ENCODE measurements around the gene PER3. TPM values are rescaled to one million over a fixed set of nuclear protein-coding genes. Genes with fewer than 3 reads are reported as not detected.

Gene PER3
- total and polyA plus RNA-seq, 2 of the 4 experiments (the other 2 are of a cell fraction): 3.4 to 4.2 TPM

DNA sequence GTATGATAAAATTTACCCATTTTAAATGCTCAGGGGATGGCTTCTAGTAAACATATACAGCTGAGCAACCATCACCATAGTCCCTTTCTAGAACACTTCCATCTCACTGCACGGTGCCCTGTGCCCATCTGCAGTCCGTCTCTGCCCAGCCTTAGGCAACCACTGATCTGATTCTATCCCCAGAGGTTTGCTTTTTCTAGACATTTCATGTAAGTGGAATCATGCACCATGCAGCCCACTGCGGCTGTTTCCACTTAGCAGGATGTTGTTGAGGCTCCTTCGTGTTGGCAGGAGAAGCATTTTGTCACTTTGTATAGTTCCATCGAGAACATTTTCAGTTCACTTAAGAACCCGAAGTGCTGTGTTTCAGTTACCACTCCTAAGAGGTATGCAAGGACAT lies 40.7 kb upstream of the PER3 start:
- Histone ChIP-seq H2BK15ac (ENCODE audit: low read depth, low read length) (no peak overlapping the region), H3K27ac (ENCODE audit: insufficient read depth, low read length) (no peak overlapping the region), H3K4me2 (ENCODE audit: low read depth, low read length) (no peak overlapping the region), H3K9ac (ENCODE audit: low read depth, low read length) (no peak overlapping the region), H2BK5ac (ENCODE audit: low read depth, low read length, poor library complexity, severe bottlenecking) (no peak overlapping the region), H3K14ac (replicated peaks; ENCODE audit: low read depth, low read length) (no peak overlapping the region), H3K79me1 (ENCODE audit: low read depth in 1 of 2, low read length in 2 of 2) (no peaks in the 10 kb centered on the region), H3K4me3 (ENCODE audit: insufficient read depth, low read depth, low read length) (no peak overlapping the region), H3K9me3 (ENCODE audit: control insufficient read depth, insufficient read depth, low read length) (no peaks in the 10 kb centered on the region), H2AK9ac (replicated peaks; ENCODE audit: low read depth, low read length, poor library complexity) (no peak overlapping the region), H4K20me1 (ENCODE audit: insufficient read depth, low read length) (no peaks in the 10 kb centered on the region), H2BK20ac (ENCODE audit: low read depth, low read length) (no peak overlapping the region), H3K4ac (ENCODE audit: low read depth, low read length) (no peak overlapping the region), H4K8ac (ENCODE audit: low read depth in 2 of 2, low read length in 2 of 2) (no peak overlapping the region), H3K23ac (ENCODE audit: low read depth, low read length) (no peak overlapping the region), H2AFZ (replicated peaks; ENCODE audit: low read length, poor library complexity) (no peak overlapping the region), H3K18ac (ENCODE audit: low read depth, low read length) (no peak overlapping the region), H3K27me3 (ENCODE audit: control insufficient read depth, insufficient read depth, low read length) (peaks cover 5% of the 10 kb centered on the region), H3K36me3 (ENCODE audit: control insufficient read depth, insufficient read depth, low read length) (no peaks in the 10 kb centered on the region), H2AK5ac (ENCODE audit: low read depth, low read length) (no peak overlapping the region), H3K4me1 (ENCODE audit: control insufficient read depth, insufficient read depth, low read length) (no peaks in the 10 kb centered on the region), H4K91ac (ENCODE audit: insufficient read depth, low read depth, low read length) (no peak overlapping the region), H3K56ac (ENCODE audit: extremely low read depth, insufficient read depth, low read length) (no peak overlapping the region), H3K9me1 (ENCODE audit: insufficient read depth, low read length) (no peaks in the 10 kb centered on the region), H4K5ac (ENCODE audit: low read depth, low read length) (no peak overlapping the region), H2BK120ac (ENCODE audit: low read depth, low read length) (no peak overlapping the region)
- DNase-seq (no peak), ATAC-seq (ENCODE audit: low read depth) (no peak)
- intact Hi-C loops (cut with micrococcal nuclease): no loop called here
- BruUV-seq (replicated peaks): no TSS peak
- ChIA-PET POLR2A (ENCODE audit: unreplicated experiment) (no interaction called here), CTCF (interaction anchor here (0.6 to 0.8 kb wide), 2 partner anchors 9 to 177 kb away, joined by 3 read pairs; no protein-coding TSS in a partner anchor)
- 90% methylated on average over 2 of the region's 6 CpGs; no CpG with 5 or more reads in 1 of the 2 experiments for WGBS, 2 experiments (ENCODE audit: extremely low coverage in 2 of 2, insufficient read length in 1 of 2)
- TF ChIP-seq MAFK (IDR thresholded peaks at IDR 0.05; ENCODE audit: low read depth, low read length): no peak
- dilution Hi-C loops (cut with HindIII; ENCODE audit: low sequenced_read_pairs, unreplicated experiment): no loop called here
- in situ Hi-C loops (cut with MboI; ENCODE audit: low sequenced_read_pairs): no loop called here
